ENCODE measurements around the gene ATP13A2.

DNA sequence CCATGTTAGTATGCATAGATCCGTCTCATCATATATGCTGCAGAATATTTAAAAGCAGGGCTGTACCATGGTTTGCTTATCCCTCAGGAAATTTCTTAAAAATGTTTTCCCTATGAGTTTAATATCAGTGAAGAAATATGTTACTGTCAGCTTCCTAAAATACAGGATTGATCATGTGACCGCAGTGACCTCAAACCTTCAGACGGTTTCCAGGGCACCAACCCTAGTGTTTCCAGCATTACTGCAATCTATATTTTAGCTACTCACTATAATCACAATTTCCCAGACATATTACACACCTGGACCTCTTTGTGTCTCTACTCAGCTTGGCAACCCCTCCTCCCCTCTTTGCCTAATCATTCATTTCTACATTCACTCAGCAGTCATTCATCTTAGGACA is 49.8 kb upstream of the ATP13A2 start:
- TF ChIP-seq, protein P1, sequence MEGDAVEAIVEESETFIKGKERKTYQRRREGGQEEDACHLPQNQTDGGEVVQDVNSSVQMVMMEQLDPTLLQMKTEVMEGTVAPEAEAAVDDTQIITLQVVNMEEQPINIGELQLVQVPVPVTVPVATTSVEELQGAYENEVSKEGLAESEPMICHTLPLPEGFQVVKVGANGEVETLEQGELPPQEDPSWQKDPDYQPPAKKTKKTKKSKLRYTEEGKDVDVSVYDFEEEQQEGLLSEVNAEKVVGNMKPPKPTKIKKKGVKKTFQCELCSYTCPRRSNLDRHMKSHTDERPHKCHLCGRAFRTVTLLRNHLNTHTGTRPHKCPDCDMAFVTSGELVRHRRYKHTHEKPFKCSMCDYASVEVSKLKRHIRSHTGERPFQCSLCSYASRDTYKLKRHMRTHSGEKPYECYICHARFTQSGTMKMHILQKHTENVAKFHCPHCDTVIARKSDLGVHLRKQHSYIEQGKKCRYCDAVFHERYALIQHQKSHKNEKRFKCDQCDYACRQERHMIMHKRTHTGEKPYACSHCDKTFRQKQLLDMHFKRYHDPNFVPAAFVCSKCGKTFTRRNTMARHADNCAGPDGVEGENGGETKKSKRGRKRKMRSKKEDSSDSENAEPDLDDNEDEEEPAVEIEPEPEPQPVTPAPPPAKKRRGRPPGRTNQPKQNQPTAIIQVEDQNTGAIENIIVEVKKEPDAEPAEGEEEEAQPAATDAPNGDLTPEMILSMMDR (optimal IDR thresholded peaks at IDR 0.05 in 1 of 3, IDR thresholded peaks at IDR 0.05 in 1 of 3, conservative IDR thresholded peaks at IDR 0.05 in 1 of 3; ENCODE audit: extremely low read depth in 1 of 3, insufficient read depth in 2 of 3, low read length in 3 of 3) = no peak
- no peak for TF ChIP-seq EZH2 (IDR thresholded peaks at IDR 0.05; ENCODE audit: low read length)

Measured in keratinocyte (primary cell).